GM21717 (cell line): ENCODE results near the gene CNTN5.

ENCODE experiments used
- ATAC-seq: cut with Tn5 transposase; IDR thresholded peaks from one replicate; pipeline ENCODE4 v1.9.1; 2021; ENCODE audit warnings: mild to moderate bottlenecking, moderate library complexity; ENCODE audit not compliant: unreplicated experiment

The CNTN5 gene

GRCh38 chr11:100396266-100396665 lies 1375.5 kb downstream of the CNTN5 start:
- ATAC-seq, result no peak

GRCh38 chr11:100397401-100397800 lies 1376.7 kb downstream of the CNTN5 start:
- ATAC-seq, result no peak

GRCh38 chr11:100403816-100404215 lies 1383.1 kb downstream of the CNTN5 start:
- ATAC-seq, result no peak

- ATAC-seq, result no peak
These were observed 1384.2 kb downstream of the CNTN5 start for GRCh38 chr11:100404907-100405306.
